B cell (primary cell): Measurements from ENCODE around the gene AOPEP. TPM values are rescaled to one million over a fixed set of nuclear protein-coding genes. Genes with fewer than 3 reads are reported as not detected.

ENCODE experiments used
- ATAC-seq: fragments of 200-7000 bp; cut with Tn5 transposase; one replicate; pipeline ENCODE4 v1.10.0; 2021; ENCODE audit warnings: low read depth, mild to moderate bottlenecking, moderate number of reproducible peaks, moderate library complexity
- CTCF ChIA-PET: fragments of 350-600 bp; sonication (Branson Sonifier 250); formaldehyde crosslinking; loops from one replicate; lab custom pipeline; 2021; ENCODE audit warnings: antibody characterized with exemption, inconsistent platforms; lab: Charles Lee
- POLR2A ChIA-PET: fragments of 350-600 bp; sonication (Branson Sonifier 250); formaldehyde crosslinking; loops from one replicate; lab custom pipeline; 2021; ENCODE audit warnings: antibody characterized with exemption; lab: Charles Lee
- DNase-seq: peaks from one replicate; pipeline ENCODE4 v3.0.0; 2013
- H2AFZ ChIP-seq: 2 replicates; pipeline ENCODE4 v1.6.1; 2012; ENCODE audit warnings: mild to moderate bottlenecking, low read depth, low read length; ENCODE audit not compliant: insufficient read depth, poor library complexity, severe bottlenecking
- H3K27ac ChIP-seq, 2 donors: 1 replicate in 1 of 2; 2 replicates in 1 of 2; pipeline ENCODE4 v1.5.1; 2012 to 2013; ENCODE audit warnings: low read length in 2 of 2, mild to moderate bottlenecking in 2 of 2, moderate library complexity in 1 of 2
- H3K27me3 ChIP-seq, 4 experiments: fragments of 200-600 bp in 1 of 4; sonication (generic) in 1 of 4; replicated peaks in 1 of 4; 1 replicate in 2 of 4; 2 replicates in 2 of 4; pipeline versions ENCODE4 v1.6.1 to v1.7.0; 2013 to 2016; ENCODE audit warnings: low read length in 3 of 4, mild to moderate bottlenecking in 2 of 4, mixed read lengths in 1 of 4, moderate library complexity in 1 of 4; ENCODE audit not compliant: insufficient read depth in 4 of 4, control insufficient read depth in 3 of 4; ENCODE audit errors: control extremely low read depth in 1 of 4
- H3K36me3 ChIP-seq, 2 experiments: replicated peaks in 1 of 2; 1 replicate in 1 of 2; 2 replicates in 1 of 2; pipeline versions ENCODE4 v1.6.1 to v1.7.1; 2013; ENCODE audit warnings: low read length in 1 of 2; ENCODE audit not compliant: insufficient read depth in 2 of 2, control insufficient read depth in 1 of 2; ENCODE audit errors: control extremely low read depth in 1 of 2, extremely low read depth in 1 of 2
- H3K4me1 ChIP-seq, 2 donors: fragments of 200-600 bp in 1 of 2; sonication (generic) in 1 of 2; 1 replicate in 1 of 2; 2 replicates in 1 of 2; pipeline versions ENCODE4 v1.5.1 to v1.6.1; 2013 to 2017; ENCODE audit warnings: low read length in 2 of 2; ENCODE audit not compliant: control insufficient read depth in 2 of 2, insufficient read depth in 2 of 2
- H3K4me2 ChIP-seq: replicated peaks from 2 replicates; pipeline ENCODE3; 2012; ENCODE audit warnings: mild to moderate bottlenecking, low read depth, low read length; ENCODE audit not compliant: poor library complexity, severe bottlenecking
- H3K4me3 ChIP-seq, 5 experiments: fragments of 200-600 bp in 1 of 5; sonication (generic) in 1 of 5; 1 replicate in 3 of 5; 2 replicates in 2 of 5; pipeline versions ENCODE4 v1.5.1 to v1.7.0; 2011 to 2016; ENCODE audit warnings: low read length in 4 of 5, mild to moderate bottlenecking in 4 of 5, low read depth in 2 of 5, control low read depth in 1 of 5, moderate library complexity in 1 of 5; ENCODE audit not compliant: insufficient read depth in 1 of 5; ENCODE audit errors: control extremely low read depth in 1 of 5, extremely low read depth in 1 of 5
- H3K79me2 ChIP-seq: fragments of 200-600 bp; sonication (generic); one replicate; pipeline ENCODE4 v1.6.0; 2016; ENCODE audit warnings: low read length; ENCODE audit not compliant: control insufficient read depth, insufficient read depth
- H3K9ac ChIP-seq: fragments of 200-600 bp; sonication (generic); 2 replicates; pipeline ENCODE4 v1.6.1; 2017; ENCODE audit warnings: mild to moderate bottlenecking, low read length, moderate library complexity
- H3K9me3 ChIP-seq, 3 donors: one replicate each; pipeline versions ENCODE4 v1.6.1 to v1.7.1; 2013; ENCODE audit warnings: low read length in 2 of 3; ENCODE audit not compliant: control insufficient read depth in 2 of 3, insufficient read depth in 1 of 3; ENCODE audit errors: control extremely low read depth in 1 of 3
- H4K20me1 ChIP-seq: 2 replicates; pipeline ENCODE4 v1.6.0; 2012; ENCODE audit warnings: mild to moderate bottlenecking, low read length; ENCODE audit not compliant: insufficient read depth, control insufficient read depth, poor library complexity, severe bottlenecking
- H3K27ac Mint-ChIP-seq: one replicate; pipeline ENCODE4 v1.8.0; 2021; ENCODE audit warnings: mixed read lengths
- H3K27me3 Mint-ChIP-seq: one replicate; pipeline ENCODE4 v1.8.0; 2021; ENCODE audit warnings: mixed read lengths
- H3K4me1 Mint-ChIP-seq: one replicate; pipeline ENCODE4 v1.8.0; 2021; ENCODE audit warnings: mixed read lengths
- H3K4me3 Mint-ChIP-seq: one replicate; pipeline ENCODE4 v1.8.0; 2021; ENCODE audit warnings: mixed read lengths
- H3K9me3 Mint-ChIP-seq: one replicate; pipeline ENCODE4 v1.8.0; 2022; ENCODE audit warnings: mixed read lengths; ENCODE audit not compliant: insufficient read depth
- EZH2 ChIP-seq: IDR thresholded peaks from 2 replicates; pipeline ENCODE4 v1.6.1; 2012; ENCODE audit warnings: borderline replicate concordance, low read depth, mild to moderate bottlenecking, moderate library complexity, low read length; ENCODE audit not compliant: insufficient read depth, poor library complexity, severe bottlenecking
- whole genome bisulfite sequencing: methylation state at CpG from one replicate; pipeline ENCODE4 v1.1.5; 2013; ENCODE audit warnings: missing lambda C conversion rate; ENCODE audit not compliant: insufficient coverage; 5-methylcytosine and 5-hydroxymethylcytosine counted together
- intact Hi-C: fragments of 100-400 bp; cut with micrococcal nuclease; formaldehyde crosslinking; loops from one replicate; pipeline ENCODE4 v1.10.0; 2022
- polyA plus RNA-seq: library from polyadenylated mRNA; depleted of rRNA; stranded (reverse); fragments of >200 nt; gene quantifications from 2 replicates; pipeline ENCODE4 v1.2.3, GENCODE V29; 2012
- total RNA-seq, 2 donors: library from RNA; stranded (reverse); fragments of 120-200 nt in 1 of 2; gene quantifications; 1 replicate in 1 of 2; 2 replicates in 1 of 2; pipeline versions ENCODE4 v1.2.3 to v1.2.4, GENCODE V29; 2013 to 2022
- TF ChIP-seq, protein P1 (sequence below): fragments of 200-600 bp; IDR thresholded peaks from one replicate; pipeline ENCODE4 v1.8.0; 2022; ENCODE audit warnings: antibody characterized with exemption, mild to moderate bottlenecking

AOPEP gene
- total and polyA plus RNA-seq, 2 donors (not counting 1 experiment from before 2014, with no cell fraction given): 5.1 to 35.8 TPM

DNA sequence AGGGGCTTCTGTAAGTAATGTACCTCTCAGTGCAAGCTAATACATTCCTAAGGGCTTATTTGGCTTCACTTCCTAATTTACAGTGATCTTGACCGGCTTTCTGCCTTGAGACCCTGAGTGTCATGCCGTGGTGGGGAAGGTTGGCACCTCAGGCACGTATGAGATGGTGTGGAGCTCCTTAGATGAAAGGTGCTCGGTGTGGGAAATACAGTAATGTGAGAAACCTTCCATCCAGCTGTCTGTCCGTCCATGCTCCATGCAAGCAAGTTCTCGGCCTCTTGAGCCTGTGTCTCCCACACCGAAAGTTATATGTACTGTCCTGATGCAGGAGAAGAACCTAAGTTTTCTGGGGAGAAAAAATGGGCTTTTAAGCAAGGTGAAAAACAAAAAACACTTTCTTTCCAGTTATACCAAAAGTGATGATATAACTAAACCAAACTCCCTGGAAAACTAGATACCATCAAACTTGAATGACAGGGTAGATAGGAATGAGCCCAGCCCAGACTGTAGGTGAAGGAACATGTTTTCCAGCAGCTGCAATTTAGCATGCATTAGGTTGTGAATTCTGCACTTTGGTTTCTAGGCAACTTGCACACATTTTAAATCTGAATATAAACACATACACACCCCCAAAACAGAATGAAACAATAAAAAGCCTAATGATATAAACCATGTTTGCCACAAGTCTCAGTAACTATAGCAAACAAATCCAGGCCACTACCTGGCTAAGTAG lies 311.5 kb downstream of the AOPEP start:
- Histone ChIP-seq H3K4me2 (no peak overlapping the region), H3K9me3 (no peaks in the 10 kb centered on the region), H3K9ac (no peak overlapping the region), H3K4me3 (no peak overlapping the region), H4K20me1 (no peaks in the 10 kb centered on the region), H3K36me3 (no peaks in the 10 kb centered on the region), H2AFZ (no peak overlapping the region), H3K27me3 (no peaks in the 10 kb centered on the region), H3K79me2 (no peaks in the 10 kb centered on the region), H3K27ac (no peak overlapping the region), H3K4me1 (no peaks in the 10 kb centered on the region)
- ChIA-PET CTCF (no interaction called here), POLR2A (no interaction called here)
- H3K9me3 Mint-ChIP-seq: no peaks in the 10 kb centered on the region
- WGBS: 93% methylated on average over 3 of the region's 7 CpGs
- H3K27ac Mint-ChIP-seq: no peak overlapping the region
- H3K27me3 Mint-ChIP-seq: no peaks in the 10 kb centered on the region
- peaks cover 2% of the 10 kb centered on the region for H3K4me1 Mint-ChIP-seq
- DNase-seq (no peak), ATAC-seq (no peak)
- TF ChIP-seq, protein P1, sequence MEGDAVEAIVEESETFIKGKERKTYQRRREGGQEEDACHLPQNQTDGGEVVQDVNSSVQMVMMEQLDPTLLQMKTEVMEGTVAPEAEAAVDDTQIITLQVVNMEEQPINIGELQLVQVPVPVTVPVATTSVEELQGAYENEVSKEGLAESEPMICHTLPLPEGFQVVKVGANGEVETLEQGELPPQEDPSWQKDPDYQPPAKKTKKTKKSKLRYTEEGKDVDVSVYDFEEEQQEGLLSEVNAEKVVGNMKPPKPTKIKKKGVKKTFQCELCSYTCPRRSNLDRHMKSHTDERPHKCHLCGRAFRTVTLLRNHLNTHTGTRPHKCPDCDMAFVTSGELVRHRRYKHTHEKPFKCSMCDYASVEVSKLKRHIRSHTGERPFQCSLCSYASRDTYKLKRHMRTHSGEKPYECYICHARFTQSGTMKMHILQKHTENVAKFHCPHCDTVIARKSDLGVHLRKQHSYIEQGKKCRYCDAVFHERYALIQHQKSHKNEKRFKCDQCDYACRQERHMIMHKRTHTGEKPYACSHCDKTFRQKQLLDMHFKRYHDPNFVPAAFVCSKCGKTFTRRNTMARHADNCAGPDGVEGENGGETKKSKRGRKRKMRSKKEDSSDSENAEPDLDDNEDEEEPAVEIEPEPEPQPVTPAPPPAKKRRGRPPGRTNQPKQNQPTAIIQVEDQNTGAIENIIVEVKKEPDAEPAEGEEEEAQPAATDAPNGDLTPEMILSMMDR: no peak
- no peak for TF ChIP-seq EZH2
- intact Hi-C loops: no loop called here
- H3K4me3 Mint-ChIP-seq: no peak overlapping the region

DNA sequence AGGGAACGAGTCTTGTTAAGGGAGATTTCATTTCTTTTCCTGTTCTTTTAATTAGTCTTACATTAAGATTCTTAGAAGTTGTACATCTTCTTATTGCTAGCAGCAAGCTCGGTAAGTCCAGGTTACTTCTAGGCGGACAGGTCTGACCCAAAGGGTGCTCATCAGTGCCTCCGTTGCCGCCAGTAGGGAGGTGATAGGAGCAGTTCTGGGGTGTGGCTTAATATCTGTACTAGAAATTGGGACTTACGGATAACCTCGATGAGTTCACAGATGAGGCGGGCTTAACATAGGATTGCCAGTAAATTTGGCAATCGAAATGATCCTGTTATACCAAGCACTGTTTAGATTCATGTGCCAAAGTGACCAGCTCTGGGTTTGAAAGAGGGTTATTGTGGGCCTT lies 312.2 kb downstream of the AOPEP start:
- Histone ChIP-seq H3K4me2 (no peak overlapping the region), H3K9me3 (no peaks in the 10 kb centered on the region), H4K20me1 (no peaks in the 10 kb centered on the region), H3K79me2 (no peaks in the 10 kb centered on the region), H3K9ac (no peak overlapping the region), H3K4me1 (no peaks in the 10 kb centered on the region), H3K36me3 (no peaks in the 10 kb centered on the region), H3K27me3 (no peaks in the 10 kb centered on the region), H3K4me3 (no peak overlapping the region), H3K27ac (no peak overlapping the region), H2AFZ (no peak overlapping the region)
- intact Hi-C loops: no loop called here
- Mint-ChIP-seq H3K27ac (no peak overlapping the region), H3K27me3 (no peaks in the 10 kb centered on the region), H3K4me1 (peaks cover 2% of the 10 kb centered on the region), H3K4me3 (no peak overlapping the region), H3K9me3 (no peaks in the 10 kb centered on the region)
- no peak for TF ChIP-seq EZH2
- TF ChIP-seq, protein P1: no peak
- POLR2A ChIA-PET: no interaction called here
- no peak for DNase-seq
- CTCF ChIA-PET: interaction anchor here (0.6 kb wide), 1 partner anchor 121 kb away, joined by 3 read pairs; no protein-coding TSS in a partner anchor
- 96% methylated on average over 8 of the region's 9 CpGs for WGBS
- ATAC-seq: no peak
